Measurements from ENCODE around the gene CFAP69.

DNA sequence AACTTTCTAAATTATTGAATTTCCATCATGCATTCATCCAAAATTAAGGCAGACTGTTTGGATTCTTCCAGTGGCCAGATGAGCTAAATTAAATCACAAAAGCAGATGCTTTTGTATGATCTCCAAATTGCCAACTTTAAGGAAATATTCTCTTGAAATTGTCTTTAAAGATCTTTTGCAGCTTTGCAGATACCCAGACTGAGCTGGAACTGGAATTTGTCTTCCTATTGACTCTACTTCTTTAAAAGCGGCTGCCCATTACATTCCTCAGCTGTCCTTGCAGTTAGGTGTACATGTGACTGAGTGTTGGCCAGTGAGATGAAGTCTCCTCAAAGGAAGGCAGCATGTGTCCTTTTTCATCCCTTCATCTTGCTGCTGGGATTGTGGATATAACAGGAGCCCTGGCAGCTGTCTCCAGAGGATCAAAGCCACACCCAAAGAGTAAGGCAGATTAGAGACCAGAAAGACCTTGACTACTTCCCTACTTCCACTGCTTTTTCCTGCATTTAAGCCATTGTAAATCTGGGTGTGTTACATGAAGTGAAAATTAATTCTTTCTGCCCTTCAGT is 8.2 kb upstream of the CFAP69 start:
- no peak for TF ChIP-seq TAF1 (IDR thresholded peaks at IDR 0.05; ENCODE audit: borderline replicate concordance, insufficient read depth, low read length)
- no peak for TF ChIP-seq POLR2AphosphoS5 (IDR thresholded peaks at IDR 0.05; ENCODE audit: low read depth, low read length)
- TF ChIP-seq, protein P1, sequence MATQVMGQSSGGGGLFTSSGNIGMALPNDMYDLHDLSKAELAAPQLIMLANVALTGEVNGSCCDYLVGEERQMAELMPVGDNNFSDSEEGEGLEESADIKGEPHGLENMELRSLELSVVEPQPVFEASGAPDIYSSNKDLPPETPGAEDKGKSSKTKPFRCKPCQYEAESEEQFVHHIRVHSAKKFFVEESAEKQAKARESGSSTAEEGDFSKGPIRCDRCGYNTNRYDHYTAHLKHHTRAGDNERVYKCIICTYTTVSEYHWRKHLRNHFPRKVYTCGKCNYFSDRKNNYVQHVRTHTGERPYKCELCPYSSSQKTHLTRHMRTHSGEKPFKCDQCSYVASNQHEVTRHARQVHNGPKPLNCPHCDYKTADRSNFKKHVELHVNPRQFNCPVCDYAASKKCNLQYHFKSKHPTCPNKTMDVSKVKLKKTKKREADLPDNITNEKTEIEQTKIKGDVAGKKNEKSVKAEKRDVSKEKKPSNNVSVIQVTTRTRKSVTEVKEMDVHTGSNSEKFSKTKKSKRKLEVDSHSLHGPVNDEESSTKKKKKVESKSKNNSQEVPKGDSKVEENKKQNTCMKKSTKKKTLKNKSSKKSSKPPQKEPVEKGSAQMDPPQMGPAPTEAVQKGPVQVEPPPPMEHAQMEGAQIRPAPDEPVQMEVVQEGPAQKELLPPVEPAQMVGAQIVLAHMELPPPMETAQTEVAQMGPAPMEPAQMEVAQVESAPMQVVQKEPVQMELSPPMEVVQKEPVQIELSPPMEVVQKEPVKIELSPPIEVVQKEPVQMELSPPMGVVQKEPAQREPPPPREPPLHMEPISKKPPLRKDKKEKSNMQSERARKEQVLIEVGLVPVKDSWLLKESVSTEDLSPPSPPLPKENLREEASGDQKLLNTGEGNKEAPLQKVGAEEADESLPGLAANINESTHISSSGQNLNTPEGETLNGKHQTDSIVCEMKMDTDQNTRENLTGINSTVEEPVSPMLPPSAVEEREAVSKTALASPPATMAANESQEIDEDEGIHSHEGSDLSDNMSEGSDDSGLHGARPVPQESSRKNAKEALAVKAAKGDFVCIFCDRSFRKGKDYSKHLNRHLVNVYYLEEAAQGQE (IDR thresholded peaks at IDR 0.05; ENCODE audit: insufficient read depth in 1 of 2, low read depth in 2 of 2, low read length in 2 of 2): no peak
- TF ChIP-seq SIN3A (IDR thresholded peaks at IDR 0.05; ENCODE audit: borderline replicate concordance, insufficient read depth, low read length): no peak
